ENCODE results near the gene ORC4. TPM values are rescaled to one million over a fixed set of nuclear protein-coding genes. Genes with fewer than 3 reads are reported as not detected.
A peak's percentile ranks its signal among the peaks of the same experiment; 100 is the strongest.

The ORC4 gene
- polyA plus RNA-seq, 1 experiment = 12.7 TPM

DNA sequence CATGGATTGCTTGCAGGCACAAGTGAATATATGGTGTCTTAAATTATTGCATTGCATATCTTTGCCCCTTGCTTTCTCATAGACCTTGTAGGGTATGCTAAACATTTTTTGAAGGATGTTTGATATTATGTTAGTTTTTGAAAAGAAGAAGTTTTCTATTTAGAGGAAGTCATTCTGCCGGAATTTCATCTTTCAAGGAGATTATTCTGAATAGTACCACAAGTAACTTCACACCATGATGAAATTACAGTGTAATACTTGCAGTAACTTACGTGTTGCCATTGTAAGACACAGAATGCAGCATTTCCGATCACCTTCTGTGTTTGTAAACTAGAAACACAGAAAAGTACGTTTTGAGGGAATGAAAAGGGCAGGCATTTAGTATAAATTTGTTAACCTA is 103.8 kb downstream of the ORC4 start:
- no peak for DNase-seq (ENCODE audit: low read depth)
- Histone ChIP-seq H3K27me3 (ENCODE audit: control insufficient read depth, insufficient read depth, low read length) (no peaks in the 10 kb centered on the region), H3K4me3 (ENCODE audit: low read depth, low read length) (no peak overlapping the region), H3K36me3 (ENCODE audit: control insufficient read depth, insufficient read depth, low read length) (no peaks in the 10 kb centered on the region)
- ChIA-PET POLR2A (interaction anchor here (0.6 kb wide), 1 partner anchor 1565 kb away, joined by 4 read pairs; no protein-coding TSS in a partner anchor), CTCF (no interaction called here)
- TF ChIP-seq CTCF (IDR thresholded peaks at IDR 0.05; ENCODE audit: insufficient read depth, low read depth, low read length) = no peak

DNA sequence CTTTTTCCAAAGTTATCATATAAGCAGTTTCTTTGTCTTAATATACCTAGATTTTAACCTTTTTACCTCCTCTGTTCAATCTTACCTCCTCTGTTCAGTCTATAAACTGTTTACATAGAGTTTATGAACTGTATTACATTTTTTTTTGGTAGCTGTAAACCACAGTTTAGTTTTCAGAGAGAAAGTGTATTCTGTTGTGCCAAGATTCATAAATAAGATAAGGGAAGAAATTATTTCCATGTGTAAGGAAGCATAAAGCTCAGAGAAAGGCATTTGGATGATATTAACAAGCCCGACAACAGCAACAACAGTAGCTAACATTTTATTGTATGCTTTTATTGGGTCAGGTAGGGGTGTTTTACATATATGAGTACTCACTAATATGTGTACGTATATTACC is 104.5 kb downstream of the ORC4 start:
- Histone ChIP-seq H3K4me3 (ENCODE audit: low read depth, low read length) (no peak overlapping the region), H3K27me3 (ENCODE audit: control insufficient read depth, insufficient read depth, low read length) (no peaks in the 10 kb centered on the region), H3K36me3 (ENCODE audit: control insufficient read depth, insufficient read depth, low read length) (no peaks in the 10 kb centered on the region)
- no peak for DNase-seq (ENCODE audit: low read depth)
- TF ChIP-seq CTCF (IDR thresholded peaks at IDR 0.05; ENCODE audit: insufficient read depth, low read depth, low read length) = no peak
- POLR2A ChIA-PET = interaction anchor here (0.6 kb wide), 1 partner anchor 1565 kb away, joined by 4 read pairs; no protein-coding TSS in a partner anchor
- CTCF ChIA-PET = no interaction called here

DNA sequence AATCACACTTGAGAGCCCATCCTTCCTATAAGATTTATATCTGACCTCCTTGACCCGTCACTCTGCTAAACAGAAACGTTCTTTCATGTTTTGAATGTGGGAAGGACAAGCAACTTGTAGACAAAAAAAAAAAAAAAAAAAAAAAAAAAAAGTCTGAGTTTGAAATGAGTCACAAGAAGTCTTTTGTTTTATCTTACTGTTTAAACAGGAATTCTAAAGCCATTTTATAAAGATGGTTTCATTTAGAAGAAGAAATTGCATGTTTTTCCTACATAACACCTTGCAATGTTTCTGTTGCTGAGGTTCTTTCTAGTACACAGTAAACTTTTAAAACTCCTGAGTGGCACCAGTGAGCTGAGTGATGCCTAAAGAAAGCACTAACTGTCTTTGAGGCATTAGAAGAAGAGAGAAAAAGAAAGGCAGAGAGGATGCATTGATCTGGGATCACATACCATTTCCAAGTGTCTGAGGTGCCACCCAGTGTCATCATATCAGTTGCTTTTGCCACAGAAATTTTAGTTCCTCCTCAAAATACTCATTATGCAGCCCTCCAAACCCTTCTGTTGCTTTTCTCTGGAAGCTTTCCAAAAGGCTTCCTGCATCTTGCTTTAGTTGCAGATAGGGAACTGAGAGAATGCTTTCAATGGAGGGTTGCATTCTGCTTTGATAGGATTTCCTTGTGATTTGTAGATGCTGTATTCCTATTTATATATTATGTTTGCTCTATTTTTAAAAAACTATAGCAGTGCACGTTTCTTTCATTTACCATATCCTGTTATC is 106.6 kb downstream of the ORC4 start:
- Histone ChIP-seq H3K27me3 (ENCODE audit: control insufficient read depth, insufficient read depth, low read length) (no peaks in the 10 kb centered on the region), H3K36me3 (ENCODE audit: control insufficient read depth, insufficient read depth, low read length) (no peaks in the 10 kb centered on the region), H3K4me3 (ENCODE audit: low read depth, low read length) (no peak overlapping the region)
- no peak for TF ChIP-seq CTCF (IDR thresholded peaks at IDR 0.05; ENCODE audit: insufficient read depth, low read depth, low read length)
- CTCF ChIA-PET = interaction anchor here (0.6 to 1.2 kb wide), 3 partner anchors 16 to 868 kb away, joined by 3 to 5 read pairs (median 3); no protein-coding TSS in a partner anchor
- no peak for DNase-seq (ENCODE audit: low read depth)
- POLR2A ChIA-PET = no interaction called here

GRCh38 chr2:147910990-147911473 is 109.5 kb downstream of the ORC4 start:
- ChIA-PET POLR2A (interaction anchor here (0.5 kb wide), 1 partner anchor 63 kb away, joined by 4 read pairs; no protein-coding TSS in a partner anchor), CTCF (interaction anchor here (0.6 to 2.8 kb wide), 9 partner anchors 27 to 984 kb away, joined by 3 to 12 read pairs (median 4); no protein-coding TSS in a partner anchor)
- Histone ChIP-seq H3K4me3 (ENCODE audit: low read depth, low read length) (no peak overlapping the region), H3K27me3 (ENCODE audit: control insufficient read depth, insufficient read depth, low read length) (no peaks in the 10 kb centered on the region), H3K36me3 (ENCODE audit: control insufficient read depth, insufficient read depth, low read length) (no peaks in the 10 kb centered on the region)
- TF ChIP-seq CTCF (IDR thresholded peaks at IDR 0.05; ENCODE audit: insufficient read depth, low read depth, low read length) = peak; percentile 62
- DNase-seq (ENCODE audit: low read depth) = no peak

DNA sequence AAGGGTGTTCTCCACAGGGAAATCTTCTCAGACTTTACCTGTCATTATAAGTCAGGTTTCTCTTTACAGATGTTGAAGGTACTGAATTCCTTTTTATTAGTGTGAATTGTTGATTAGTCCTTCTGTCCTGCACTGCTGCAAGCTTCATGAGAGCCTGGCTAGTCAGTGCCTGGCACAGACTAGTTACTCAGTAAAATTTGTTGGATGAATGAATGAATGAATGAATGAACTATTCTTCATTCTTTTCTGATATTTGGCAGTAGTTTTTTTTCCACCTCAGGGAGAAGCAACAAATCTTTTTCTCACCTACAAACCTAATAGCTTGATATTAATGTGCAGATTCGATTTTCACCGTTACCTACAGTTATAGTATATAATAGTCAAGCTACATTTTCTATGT is 111.4 kb downstream of the ORC4 start:
- Histone ChIP-seq H3K36me3 (ENCODE audit: control insufficient read depth, insufficient read depth, low read length) (no peaks in the 10 kb centered on the region), H3K4me3 (ENCODE audit: low read depth, low read length) (no peak overlapping the region), H3K27me3 (ENCODE audit: control insufficient read depth, insufficient read depth, low read length) (no peaks in the 10 kb centered on the region)
- TF ChIP-seq CTCF (IDR thresholded peaks at IDR 0.05; ENCODE audit: insufficient read depth, low read depth, low read length) = no peak
- DNase-seq (ENCODE audit: low read depth) = no peak
- ChIA-PET POLR2A (no interaction called here), CTCF (interaction anchor here (1.3 to 1.5 kb wide), 2 partner anchors 864 to 982 kb away, joined by 5 to 7 read pairs; no protein-coding TSS in a partner anchor)

Data from BJ (cell line).